Ovary (tissue), 9 donors: ENCODE data around the gene ZNF8. TPM values are rescaled to one million over a fixed set of nuclear protein-coding genes. Genes with fewer than 3 reads are reported as not detected.

Experiments
- DNase-seq, 5 donors: peaks; one replicate each; pipeline ENCODE4 v3.0.0-alpha.2; 2019 to 2020
- H3K27ac ChIP-seq, 2 donors: fragments of 200-600 bp; one replicate each; pipeline versions ENCODE4 v1.5.1 to v1.8.0; 2019 to 2022
- H3K27me3 ChIP-seq: fragments of 200-600 bp; one replicate; pipeline ENCODE4 v1.8.0; 2022
- H3K36me3 ChIP-seq: fragments of 200-600 bp; sonication (generic); one replicate; pipeline ENCODE4 v1.5.1; 2019
- H3K4me1 ChIP-seq: one replicate; pipeline ENCODE4 v1.8.1; 2013; ENCODE audit warnings: mild to moderate bottlenecking, moderate library complexity; ENCODE audit not compliant: insufficient read depth
- H3K4me3 ChIP-seq: fragments of 200-600 bp; sonication (generic); one replicate; pipeline ENCODE4 v1.5.1; 2017
- H3K9me3 ChIP-seq, 2 donors: fragments of 200-600 bp in 1 of 2; sonication (generic) in 1 of 2; one replicate each; pipeline versions ENCODE4 v1.5.1 to v1.8.1; 2013 to 2019; ENCODE audit warnings: mild to moderate bottlenecking in 1 of 2, moderate library complexity in 1 of 2
- CTCF ChIP-seq, 3 donors: fragments of 450-650 bp in 2 of 3; fragments of 200-600 bp in 1 of 3; IDR thresholded peaks; one replicate each; pipeline versions ENCODE4 v1.5.1 to v1.8.0; 2016 to 2022; ENCODE audit warnings: antibody characterized with exemption in 3 of 3, mild to moderate bottlenecking in 1 of 3
- EP300 ChIP-seq: sonication (generic); formaldehyde crosslinking; IDR thresholded peaks from one replicate; pipeline ENCODE4 v1.6.1; 2017; ENCODE audit warnings: antibody characterized with exemption
- POLR2A ChIP-seq: fragments of 450-650 bp; IDR thresholded peaks from one replicate; pipeline ENCODE4 v1.6.1; 2017; ENCODE audit warnings: antibody characterized with exemption, mild to moderate bottlenecking, moderate library complexity
- WGBS, 3 donors: extraction: QIAGEN DNeasy Blood & Tissue Kit in 1 of 3; methylation state at CpG; one replicate each; pipeline versions ENCODE4 v1.1.5 to v1.1.7; 2013 to 2017; 5-methylcytosine and 5-hydroxymethylcytosine counted together
- intact Hi-C, 4 donors: fragments of 100-400 bp; cut with DNase I; formaldehyde crosslinking; loops; one replicate each; pipeline versions ENCODE4 v1.11.0 to v1.15.1; 2022 to 2023
- polyA plus RNA-seq, 2 donors: library from polyadenylated mRNA; stranded (reverse); fragments of 200-250 nt in 1 of 2; fragments of 350-450 nt in 1 of 2; fragmentation: Illumina TruSeq in 1 of 2; extraction: RNeasy Lipid Tissue Mini Kit (QIAGEN cat#74804) in 1 of 2; gene quantifications; one replicate each; pipeline ENCODE4 v1.2.3, GENCODE V29; 2013 to 2014
- total RNA-seq, 7 donors: library from RNA; depleted of rRNA in 2 of 7; stranded (reverse); fragments of >200 nt in 2 of 7; fragmentation: NEBNext Ultra II Directional in 3 of 7; extraction: Animal tissue kit (Norgen Biotek cat#: 25700) in 3 of 7; gene quantifications; one replicate each; pipeline versions ENCODE4 v1.1.0 to v1.2.4, GENCODE V29; 2016 to 2023
- donor health status: DM: no; HTN: no; CAD: no; lungs with moderate emphysema.
- donor health status: DM: no; HTN: no; CAD: no.
- donor health status: Bipolar disorder and iron deficiency.
- donor health status: DM: yes; HTN: yes; CAD: no.
- donor health status: DM: no; HTN: no; CAD: no.
- donor health status: DM: yes; HTN: yes; CAD: no.

ZNF8 gene
- total and polyA plus RNA-seq, 9 donors = 2.7 to 10.6 (median 7.2) TPM

- Histone ChIP-seq H3K27me3 (no peaks in the 10 kb centered on the region), H3K36me3 (no peaks in the 10 kb centered on the region), H3K4me3 (no peak overlapping the region), H3K4me1 (no peaks in the 10 kb centered on the region), H3K9me3 (peaks cover 0 to 4% of the 10 kb centered on the region in 2 donors), H3K27ac (no peak overlapping the region)
- DNase-seq = no peak
- WGBS, 3 donors = 86 to 90% (median 88%) methylated on average over 3 of the region's 3 CpGs
- intact Hi-C loops = no loop called here
- TF ChIP-seq POLR2A (no peak), EP300 (no peak), CTCF (IDR thresholded peaks at IDR 0.05) (no peak)
Measured at GRCh38 chr19:58335630-58336029, 56.9 kb downstream of the ZNF8 start.

GRCh38 chr19:58336216-58336615 is 57.5 kb downstream of the ZNF8 start:
- TF ChIP-seq POLR2A (no peak), CTCF (IDR thresholded peaks at IDR 0.05) (no peak), EP300 (no peak)
- intact Hi-C loops = no loop called here
- 91 to 97% (median 95%) methylated on average over 1 of the region's 1 CpG for WGBS, 3 donors

GRCh38 chr19:58336820-58337219 is 58.1 kb downstream of the ZNF8 start:
- DNase-seq = no peak
- TF ChIP-seq CTCF (IDR thresholded peaks at IDR 0.05) (no peak), EP300 (no peak), POLR2A (no peak)
- intact Hi-C loops = no loop called here
- no peak overlapping the region for H3K27ac ChIP-seq
- H3K9me3 ChIP-seq = peaks cover 0 to 4% of the 10 kb centered on the region in 2 donors
- no peaks in the 10 kb centered on the region for H3K36me3 ChIP-seq
- 95 to 99% (median 95%) methylated on average over 4 of the region's 4 CpGs for WGBS, 3 donors
- H3K4me1 ChIP-seq = no peaks in the 10 kb centered on the region
- no peaks in the 10 kb centered on the region for H3K27me3 ChIP-seq
- no peak overlapping the region for H3K4me3 ChIP-seq

More at GRCh38 chr19:58336216-58336615, 57.5 kb downstream of the ZNF8 start:
- H3K36me3 ChIP-seq = no peaks in the 10 kb centered on the region
- DNase-seq = no peak
- H3K9me3 ChIP-seq = peaks cover 0 to 4% of the 10 kb centered on the region in 2 donors
- no peak overlapping the region for H3K4me3 ChIP-seq
- no peaks in the 10 kb centered on the region for H3K4me1 ChIP-seq
- no peak overlapping the region for H3K27ac ChIP-seq
- no peaks in the 10 kb centered on the region for H3K27me3 ChIP-seq

GRCh38 chr19:58338336-58338735 is 59.6 kb downstream of the ZNF8 start:
- 96 to 98% (median 96%) methylated on average over 11 of the region's 11 CpGs for WGBS, 3 donors
- Histone ChIP-seq H3K4me3 (no peak overlapping the region), H3K27me3 (no peaks in the 10 kb centered on the region), H3K36me3 (no peaks in the 10 kb centered on the region), H3K9me3 (peaks cover 0 to 4% of the 10 kb centered on the region in 2 donors), H3K4me1 (no peaks in the 10 kb centered on the region), H3K27ac (no peak overlapping the region)
- intact Hi-C loops = no loop called here
- DNase-seq = no peak
- TF ChIP-seq CTCF (IDR thresholded peaks at IDR 0.05) = no peak
- no peak for TF ChIP-seq EP300
- TF ChIP-seq POLR2A = no peak
